ENCODE data around the gene MAMLD1. TPM values are rescaled to one million over a fixed set of nuclear protein-coding genes. Genes with fewer than 3 reads are reported as not detected.

MAMLD1 gene
- total RNA-seq, 1 donor from 2014 or later, result 3.0 TPM

GRCh38 chrX:150332023-150332422 lies 31.1 kb upstream of the MAMLD1 start:
- no peak for TF ChIP-seq CTCF (IDR thresholded peaks at IDR 0.05; ENCODE audit: insufficient read depth, low read length, poor library complexity, severe bottlenecking)
- Histone ChIP-seq H3K27me3 (ENCODE audit: control insufficient read depth, insufficient read depth, low read length) (no peaks in the 10 kb centered on the region), H3K36me3 (ENCODE audit: control insufficient read depth, insufficient read depth, low read length) (no peaks in the 10 kb centered on the region), H3K4me3 (ENCODE audit: low read depth, low read length) (no peak overlapping the region)
- no peak for DNase-seq (ENCODE audit: low read depth)

- no peak overlapping the region for H3K4me3 ChIP-seq (ENCODE audit: low read depth, low read length)
- no peak for DNase-seq (ENCODE audit: low read depth)
- no peak for TF ChIP-seq CTCF (IDR thresholded peaks at IDR 0.05; ENCODE audit: insufficient read depth, low read length, poor library complexity, severe bottlenecking)
- H3K27me3 ChIP-seq (ENCODE audit: control insufficient read depth, insufficient read depth, low read length), result no peaks in the 10 kb centered on the region
- H3K36me3 ChIP-seq (ENCODE audit: control insufficient read depth, insufficient read depth, low read length), result no peaks in the 10 kb centered on the region
Measured at GRCh38 chrX:150334100-150334499, 29.0 kb upstream of the MAMLD1 start.

- H3K4me3 ChIP-seq (ENCODE audit: low read depth, low read length), result no peak overlapping the region
- no peak for DNase-seq (ENCODE audit: low read depth)
- no peaks in the 10 kb centered on the region for H3K36me3 ChIP-seq (ENCODE audit: control insufficient read depth, insufficient read depth, low read length)
- no peaks in the 10 kb centered on the region for H3K27me3 ChIP-seq (ENCODE audit: control insufficient read depth, insufficient read depth, low read length)
- no peak for TF ChIP-seq CTCF (IDR thresholded peaks at IDR 0.05; ENCODE audit: insufficient read depth, low read length, poor library complexity, severe bottlenecking)
Measured at GRCh38 chrX:150334981-150335380, 28.1 kb upstream of the MAMLD1 start.

- no peak for TF ChIP-seq CTCF (IDR thresholded peaks at IDR 0.05; ENCODE audit: insufficient read depth, low read length, poor library complexity, severe bottlenecking)
- H3K4me3 ChIP-seq (ENCODE audit: low read depth, low read length), result no peak overlapping the region
- no peaks in the 10 kb centered on the region for H3K27me3 ChIP-seq (ENCODE audit: control insufficient read depth, insufficient read depth, low read length)
- H3K36me3 ChIP-seq (ENCODE audit: control insufficient read depth, insufficient read depth, low read length), result no peaks in the 10 kb centered on the region
- DNase-seq (ENCODE audit: low read depth), result no peak
Measured at GRCh38 chrX:150337026-150337425, 26.1 kb upstream of the MAMLD1 start.

GRCh38 chrX:150337536-150337935 lies 25.6 kb upstream of the MAMLD1 start:
- H3K27me3 ChIP-seq (ENCODE audit: control insufficient read depth, insufficient read depth, low read length), result no peaks in the 10 kb centered on the region
- H3K36me3 ChIP-seq (ENCODE audit: control insufficient read depth, insufficient read depth, low read length), result no peaks in the 10 kb centered on the region
- no peak for DNase-seq (ENCODE audit: low read depth)
- H3K4me3 ChIP-seq (ENCODE audit: low read depth, low read length), result no peak overlapping the region
- no peak for TF ChIP-seq CTCF (IDR thresholded peaks at IDR 0.05; ENCODE audit: insufficient read depth, low read length, poor library complexity, severe bottlenecking)

DNA sequence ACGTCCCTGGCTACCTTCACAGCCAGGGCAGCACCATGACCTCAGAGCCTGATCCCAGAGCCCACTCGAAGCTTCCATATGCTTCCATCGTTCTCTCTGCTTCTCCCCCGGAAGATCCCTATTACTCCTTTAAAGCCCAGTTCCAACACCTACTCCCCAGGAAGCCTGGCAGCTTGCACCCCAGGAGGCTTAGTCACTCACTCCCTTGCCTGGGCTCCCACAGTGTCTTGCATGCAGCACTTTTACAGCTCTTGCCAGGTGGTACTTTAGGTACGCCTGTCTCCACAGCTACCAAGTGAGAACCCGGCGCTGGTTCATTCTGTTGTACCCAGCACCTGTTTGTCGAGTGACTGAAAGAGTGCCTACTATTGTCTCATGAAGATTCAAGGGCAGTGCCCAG lies 24.5 kb upstream of the MAMLD1 start:
- TF ChIP-seq CTCF (IDR thresholded peaks at IDR 0.05; ENCODE audit: insufficient read depth, low read length, poor library complexity, severe bottlenecking), result no peak

More for the DNA sequence above, 24.5 kb upstream of the MAMLD1 start:
- no peak for DNase-seq (ENCODE audit: low read depth)
- Histone ChIP-seq H3K4me3 (ENCODE audit: low read depth, low read length) (no peak overlapping the region), H3K36me3 (ENCODE audit: control insufficient read depth, insufficient read depth, low read length) (no peaks in the 10 kb centered on the region), H3K27me3 (ENCODE audit: control insufficient read depth, insufficient read depth, low read length) (no peaks in the 10 kb centered on the region)

All from kidney epithelial cell (primary cell).